CD14-positive monocyte (primary cell): ENCODE results near the gene PLEKHM3. TPM values are rescaled to one million over a fixed set of nuclear protein-coding genes. Genes with fewer than 3 reads are reported as not detected.

Experiments used
- DNase-seq, 3 donors: peaks; one replicate each; pipeline ENCODE4 v3.0.0-alpha.2; 2011 to 2022
- H2AFZ ChIP-seq: 2 replicates; pipeline ENCODE4 v1.6.0; 2012; ENCODE audit warnings: mild to moderate bottlenecking, low read depth, low read length, inconsistent platforms; ENCODE audit not compliant: insufficient read depth, poor library complexity, severe bottlenecking
- H3K27ac ChIP-seq, 2 donors: 1 replicate in 1 of 2; 2 replicates in 1 of 2; pipeline ENCODE4 v1.5.1; 2012 to 2013; ENCODE audit warnings: low read length in 2 of 2, control low read depth in 1 of 2, inconsistent platforms in 1 of 2, low read depth in 1 of 2, mild to moderate bottlenecking in 1 of 2
- H3K27me3 ChIP-seq, 2 donors: one replicate each; pipeline versions ENCODE4 v1.6.0 to v1.6.1; 2011 to 2013; ENCODE audit warnings: low read length in 2 of 2; ENCODE audit not compliant: control insufficient read depth in 2 of 2, insufficient read depth in 2 of 2
- H3K36me3 ChIP-seq, 2 donors: replicated peaks in 1 of 2; 1 replicate in 1 of 2; 2 replicates in 1 of 2; pipeline versions ENCODE4 v1.5.1 to v1.6.1; 2012 to 2013; ENCODE audit warnings: low read length in 2 of 2, control low read depth in 1 of 2, inconsistent platforms in 1 of 2, mild to moderate bottlenecking in 1 of 2; ENCODE audit not compliant: insufficient read depth in 2 of 2, control insufficient read depth in 1 of 2
- H3K4me1 ChIP-seq, 2 donors: 1 replicate in 1 of 2; 2 replicates in 1 of 2; pipeline versions ENCODE4 v1.5.1 to v1.6.1; 2012 to 2013; ENCODE audit warnings: low read length in 2 of 2, control low read depth in 1 of 2, inconsistent platforms in 1 of 2, mild to moderate bottlenecking in 1 of 2, moderate library complexity in 1 of 2; ENCODE audit not compliant: insufficient read depth in 2 of 2, control insufficient read depth in 1 of 2
- H3K4me2 ChIP-seq: replicated peaks from 2 replicates; pipeline ENCODE3; 2012; ENCODE audit warnings: low read length, moderate library complexity, mild to moderate bottlenecking; ENCODE audit not compliant: poor library complexity, severe bottlenecking; ENCODE audit errors: extremely low read depth
- H3K4me3 ChIP-seq, 3 experiments: fragments of 200-600 bp in 1 of 3; sonication (generic) in 1 of 3; replicated peaks in 1 of 3; 1 replicate in 2 of 3; 2 replicates in 1 of 3; pipeline ENCODE4 v1.5.1; 2011 to 2013; ENCODE audit warnings: low read length in 3 of 3, mild to moderate bottlenecking in 3 of 3, control low read depth in 2 of 3, low read depth in 2 of 3, inconsistent platforms in 1 of 3, moderate library complexity in 1 of 3
- H3K79me2 ChIP-seq: 2 replicates; pipeline ENCODE4 v1.6.0; 2012; ENCODE audit warnings: mild to moderate bottlenecking, control low read depth, inconsistent platforms, low read length, moderate library complexity; ENCODE audit not compliant: insufficient read depth
- H3K9ac ChIP-seq: 2 replicates; pipeline ENCODE4 v1.6.0; 2017; ENCODE audit warnings: low read length, mild to moderate bottlenecking; ENCODE audit not compliant: insufficient read depth, poor library complexity, severe bottlenecking
- H3K9me3 ChIP-seq, 2 donors: replicated peaks in 1 of 2; 1 replicate in 1 of 2; 2 replicates in 1 of 2; pipeline versions ENCODE4 v1.5.1 to v1.6.1; 2012 to 2013; ENCODE audit warnings: low read length in 2 of 2, control low read depth in 1 of 2; ENCODE audit not compliant: control insufficient read depth in 1 of 2, insufficient read depth in 1 of 2
- H4K20me1 ChIP-seq: 2 replicates; pipeline ENCODE4 v1.6.0; 2012; ENCODE audit warnings: mild to moderate bottlenecking, low read length, control low read depth, moderate library complexity; ENCODE audit not compliant: insufficient read depth
- H3K27ac Mint-ChIP-seq, 7 donors: one replicate each; pipeline ENCODE4 v1.8.0; 2020; ENCODE audit warnings: mild to moderate bottlenecking in 7 of 7, mixed read lengths in 7 of 7, moderate library complexity in 6 of 7, inconsistent platforms in 2 of 7
- H3K27me3 Mint-ChIP-seq, 3 donors: one replicate each; pipeline ENCODE4 v1.8.0; 2021 to 2022; ENCODE audit warnings: low read depth in 3 of 3, mild to moderate bottlenecking in 3 of 3, mixed read lengths in 3 of 3, moderate library complexity in 3 of 3, inconsistent platforms in 1 of 3
- H3K36me3 Mint-ChIP-seq, 2 donors: one replicate each; pipeline ENCODE4 v1.8.0; 2020; ENCODE audit warnings: mixed read lengths in 2 of 2, inconsistent platforms in 1 of 2, mild to moderate bottlenecking in 1 of 2
- H3K4me1 Mint-ChIP-seq: one replicate; pipeline ENCODE4 v1.8.0; 2020; ENCODE audit warnings: mild to moderate bottlenecking, mixed read lengths
- H3K4me3 Mint-ChIP-seq, 2 donors: one replicate each; pipeline ENCODE4 v1.8.0; 2020; ENCODE audit warnings: mild to moderate bottlenecking in 2 of 2, mixed read lengths in 2 of 2, moderate library complexity in 1 of 2
- H3K9me3 Mint-ChIP-seq, 7 donors: one replicate each; pipeline ENCODE4 v1.8.0; 2020 to 2022; ENCODE audit warnings: mixed read lengths in 7 of 7, mild to moderate bottlenecking in 6 of 7, moderate library complexity in 6 of 7, inconsistent platforms in 2 of 7
- WGBS: methylation state at CpG from one replicate; pipeline ENCODE4 v1.1.5; 2013; ENCODE audit warnings: missing lambda C conversion rate; ENCODE audit not compliant: insufficient coverage; 5-methylcytosine and 5-hydroxymethylcytosine counted together
- intact Hi-C, 2 donors: fragments of 100-400 bp; cut with micrococcal nuclease; formaldehyde crosslinking; loops; one replicate each; pipeline versions ENCODE4 v1.15.0 to v1.15.1; 2023
- polyA plus RNA-seq, 3 donors: library from polyadenylated mRNA; depleted of rRNA in 1 of 3; unstranded in 2 of 3; stranded (reverse) in 1 of 3; fragments of 300-500 nt in 2 of 3; fragments of >200 nt in 1 of 3; fragmentation: Illumina TruSeq in 2 of 3; gene quantifications; 1 replicate in 2 of 3; 2 replicates in 1 of 3; pipeline ENCODE4 v1.2.3, GENCODE V29; 2012 to 2021
- TF ChIP-seq, protein P1 (sequence below): fragments of 200-600 bp; IDR thresholded peaks from one replicate; pipeline ENCODE4 v1.8.0; 2022; ENCODE audit warnings: antibody characterized with exemption, mild to moderate bottlenecking

The PLEKHM3 gene
- polyA plus RNA-seq, 3 donors: 3.0 to 8.0 (median 3.0) TPM

DNA sequence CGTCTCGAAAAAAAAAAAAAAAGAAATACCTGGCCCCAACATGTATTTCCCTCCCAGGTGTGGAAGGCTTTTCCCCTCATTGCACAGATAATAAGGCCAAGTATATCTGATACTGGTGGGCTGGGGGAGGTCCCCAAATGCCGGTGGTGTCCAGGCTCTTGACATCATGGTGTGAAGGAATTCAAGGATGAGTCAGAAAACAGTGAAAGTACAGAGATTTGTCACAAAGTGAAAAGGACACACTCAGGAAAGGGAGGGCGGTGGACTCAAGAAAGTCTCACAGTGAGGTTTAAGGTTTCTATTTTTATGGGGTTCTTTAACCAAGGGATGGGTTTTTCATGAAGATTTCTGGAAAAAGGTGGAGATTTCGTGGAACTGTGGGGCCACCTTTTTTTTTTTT, 217.8 kb downstream of the PLEKHM3 start:
- H3K9me3 ChIP-seq: no peaks in the 10 kb centered on the region
- Mint-ChIP-seq H3K4me1 (peaks cover 19% of the 10 kb centered on the region), H3K27ac (peak overlapping the region in 1 of 7 donors; percentile 40), H3K36me3 (no peaks in the 10 kb centered on the region), H3K4me3 (no peak overlapping the region), H3K27me3 (peaks cover 0 to 3% (median 1%) of the 10 kb centered on the region in 3 donors), H3K9me3 (no peaks in the 10 kb centered on the region)
- no peak overlapping the region for H3K27ac ChIP-seq
- no peak overlapping the region for H3K4me3 ChIP-seq
- H3K79me2 ChIP-seq: no peaks in the 10 kb centered on the region
- no peak overlapping the region for H3K4me2 ChIP-seq
- H2AFZ ChIP-seq: no peak overlapping the region
- WGBS: 95% methylated on average over 2 of the region's 5 CpGs
- no peaks in the 10 kb centered on the region for H3K27me3 ChIP-seq
- H3K4me1 ChIP-seq: peaks cover 10 to 13% of the 10 kb centered on the region in 2 donors
- intact Hi-C loops: no loop called here
- no peak for DNase-seq
- TF ChIP-seq, protein P1, sequence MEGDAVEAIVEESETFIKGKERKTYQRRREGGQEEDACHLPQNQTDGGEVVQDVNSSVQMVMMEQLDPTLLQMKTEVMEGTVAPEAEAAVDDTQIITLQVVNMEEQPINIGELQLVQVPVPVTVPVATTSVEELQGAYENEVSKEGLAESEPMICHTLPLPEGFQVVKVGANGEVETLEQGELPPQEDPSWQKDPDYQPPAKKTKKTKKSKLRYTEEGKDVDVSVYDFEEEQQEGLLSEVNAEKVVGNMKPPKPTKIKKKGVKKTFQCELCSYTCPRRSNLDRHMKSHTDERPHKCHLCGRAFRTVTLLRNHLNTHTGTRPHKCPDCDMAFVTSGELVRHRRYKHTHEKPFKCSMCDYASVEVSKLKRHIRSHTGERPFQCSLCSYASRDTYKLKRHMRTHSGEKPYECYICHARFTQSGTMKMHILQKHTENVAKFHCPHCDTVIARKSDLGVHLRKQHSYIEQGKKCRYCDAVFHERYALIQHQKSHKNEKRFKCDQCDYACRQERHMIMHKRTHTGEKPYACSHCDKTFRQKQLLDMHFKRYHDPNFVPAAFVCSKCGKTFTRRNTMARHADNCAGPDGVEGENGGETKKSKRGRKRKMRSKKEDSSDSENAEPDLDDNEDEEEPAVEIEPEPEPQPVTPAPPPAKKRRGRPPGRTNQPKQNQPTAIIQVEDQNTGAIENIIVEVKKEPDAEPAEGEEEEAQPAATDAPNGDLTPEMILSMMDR: no peak
- no peaks in the 10 kb centered on the region for H4K20me1 ChIP-seq
- no peak overlapping the region for H3K9ac ChIP-seq
- H3K36me3 ChIP-seq: no peaks in the 10 kb centered on the region

DNA sequence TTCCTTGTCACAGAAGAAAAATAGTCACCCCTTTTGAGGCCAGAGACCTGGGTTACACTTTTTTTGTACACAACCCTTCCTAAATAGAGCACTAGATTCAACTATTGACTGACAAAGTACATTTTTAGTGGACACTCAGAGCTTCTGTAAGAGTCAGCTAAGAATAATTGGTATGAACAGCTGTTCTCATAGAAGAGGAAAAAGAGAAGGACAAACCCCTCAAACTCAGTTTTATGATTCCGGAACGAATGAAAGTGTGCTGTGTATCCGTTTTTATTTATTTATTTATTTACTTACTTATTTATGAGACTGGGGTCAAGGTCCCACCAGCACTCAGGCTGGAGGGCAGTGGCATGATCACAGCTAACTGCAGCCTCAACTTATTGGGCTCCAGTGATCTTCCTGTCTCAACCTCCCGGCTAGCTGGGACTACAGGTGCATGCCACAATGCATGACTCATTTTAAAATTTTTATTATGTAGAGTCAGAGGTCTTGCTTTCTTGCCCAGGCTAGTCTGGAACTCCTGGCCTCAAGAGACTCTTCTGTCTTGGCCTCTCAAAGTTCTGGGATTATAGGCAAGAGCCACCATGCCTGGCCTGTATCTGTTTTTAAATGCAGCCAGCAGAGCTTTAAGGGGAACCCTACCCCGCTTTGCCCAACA, 219.6 kb downstream of the PLEKHM3 start:
- Histone ChIP-seq H3K9ac (no peak overlapping the region), H3K4me2 (no peak overlapping the region), H3K27ac (no peak overlapping the region), H4K20me1 (no peaks in the 10 kb centered on the region), H3K9me3 (no peaks in the 10 kb centered on the region), H3K4me1 (peaks cover 4 to 5% of the 10 kb centered on the region in 2 donors), H3K4me3 (no peak overlapping the region), H3K36me3 (no peaks in the 10 kb centered on the region), H3K27me3 (no peaks in the 10 kb centered on the region), H2AFZ (no peak overlapping the region), H3K79me2 (no peaks in the 10 kb centered on the region)
- WGBS: no CpG with 5 or more reads among the region's 5 CpGs
- intact Hi-C loops: no loop called here
- TF ChIP-seq, protein P1: no peak
- H3K27ac Mint-ChIP-seq: no peak overlapping the region
- H3K4me1 Mint-ChIP-seq: peaks cover 14% of the 10 kb centered on the region
- H3K27me3 Mint-ChIP-seq: peaks cover 0 to 4% (median 2%) of the 10 kb centered on the region in 3 donors
- no peak overlapping the region for H3K4me3 Mint-ChIP-seq
- DNase-seq: no peak
- no peaks in the 10 kb centered on the region for H3K36me3 Mint-ChIP-seq
- no peaks in the 10 kb centered on the region for H3K9me3 Mint-ChIP-seq
